GM10248 (cell line): ENCODE data around the gene HINT3.
"Not testable (repeated sequence)": the region's sequence is repeated elsewhere in the genome, so short reads cannot be mapped to it uniquely, and the experiment has no call there.

Experiments used
- CTCF ChIA-PET: fragments of 300-600 bp; sonication (Branson Sonifier 250); formaldehyde crosslinking; extraction: SDS; loops from one replicate; lab custom pipeline; 2021; ENCODE audit warnings: antibody characterized with exemption; lab: Yijun Ruan, JAX
- POLR2A ChIA-PET: fragments of 350-650 bp; sonication (Branson Sonifier 250); formaldehyde crosslinking; extraction: SDS; loops from one replicate; lab custom pipeline; 2020; ENCODE audit warnings: antibody characterized with exemption; lab: Yijun Ruan, JAX
- DNase-seq: peaks from one replicate; pipeline ENCODE4 v3.0.0; 2012; ENCODE audit errors: extremely low spot score
- TF ChIP-seq, protein P1 (sequence below): IDR thresholded peaks from 2 replicates; pipeline ENCODE4 v1.5.1; 2012; ENCODE audit warnings: mild to moderate bottlenecking, low read depth; ENCODE audit errors: extremely low read depth, missing control alignments, control extremely low read depth

HINT3 gene

DNA sequence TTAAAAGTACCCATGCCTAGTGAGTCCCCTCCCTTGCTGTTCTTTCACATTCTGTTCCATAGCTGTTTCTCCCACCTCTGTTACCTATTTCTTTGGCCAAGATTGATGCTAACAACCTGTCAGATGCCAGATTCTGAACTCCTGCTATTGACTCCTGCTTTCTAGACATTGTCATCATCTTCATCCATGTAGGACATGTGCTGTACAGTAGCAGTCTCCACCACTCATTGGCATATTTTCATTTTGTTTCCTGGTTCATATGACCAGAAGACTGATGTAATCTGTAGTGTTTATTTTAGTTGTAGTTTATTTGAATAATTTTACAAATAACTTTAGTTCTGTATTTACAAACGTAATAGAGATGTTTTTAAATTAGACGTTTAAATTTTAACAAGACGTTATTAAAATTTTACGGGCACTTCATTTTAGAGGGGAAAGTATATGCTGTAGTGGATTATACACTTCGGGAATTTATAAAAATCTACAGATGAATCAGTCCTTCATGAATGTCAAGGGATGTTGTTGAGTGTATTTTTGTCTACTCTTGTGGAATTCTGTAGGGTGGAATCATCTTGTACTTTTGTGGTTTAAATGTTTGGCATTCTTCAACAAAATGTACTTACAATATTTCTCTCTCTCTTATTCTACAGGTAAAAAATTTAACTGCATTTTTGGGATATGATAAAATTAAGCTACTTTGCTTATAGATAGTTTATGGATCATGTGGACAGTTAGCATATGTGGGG, 63.9 kb downstream of the HINT3 start:
- CTCF ChIA-PET = interaction anchor here (1.2 kb wide), 2 partner anchors 13 kb away, joined by 3 read pairs; no protein-coding TSS in a partner anchor
- POLR2A ChIA-PET = no interaction called here
- DNase-seq = no peak
- TF ChIP-seq, protein P1, sequence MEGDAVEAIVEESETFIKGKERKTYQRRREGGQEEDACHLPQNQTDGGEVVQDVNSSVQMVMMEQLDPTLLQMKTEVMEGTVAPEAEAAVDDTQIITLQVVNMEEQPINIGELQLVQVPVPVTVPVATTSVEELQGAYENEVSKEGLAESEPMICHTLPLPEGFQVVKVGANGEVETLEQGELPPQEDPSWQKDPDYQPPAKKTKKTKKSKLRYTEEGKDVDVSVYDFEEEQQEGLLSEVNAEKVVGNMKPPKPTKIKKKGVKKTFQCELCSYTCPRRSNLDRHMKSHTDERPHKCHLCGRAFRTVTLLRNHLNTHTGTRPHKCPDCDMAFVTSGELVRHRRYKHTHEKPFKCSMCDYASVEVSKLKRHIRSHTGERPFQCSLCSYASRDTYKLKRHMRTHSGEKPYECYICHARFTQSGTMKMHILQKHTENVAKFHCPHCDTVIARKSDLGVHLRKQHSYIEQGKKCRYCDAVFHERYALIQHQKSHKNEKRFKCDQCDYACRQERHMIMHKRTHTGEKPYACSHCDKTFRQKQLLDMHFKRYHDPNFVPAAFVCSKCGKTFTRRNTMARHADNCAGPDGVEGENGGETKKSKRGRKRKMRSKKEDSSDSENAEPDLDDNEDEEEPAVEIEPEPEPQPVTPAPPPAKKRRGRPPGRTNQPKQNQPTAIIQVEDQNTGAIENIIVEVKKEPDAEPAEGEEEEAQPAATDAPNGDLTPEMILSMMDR = no peak

DNA sequence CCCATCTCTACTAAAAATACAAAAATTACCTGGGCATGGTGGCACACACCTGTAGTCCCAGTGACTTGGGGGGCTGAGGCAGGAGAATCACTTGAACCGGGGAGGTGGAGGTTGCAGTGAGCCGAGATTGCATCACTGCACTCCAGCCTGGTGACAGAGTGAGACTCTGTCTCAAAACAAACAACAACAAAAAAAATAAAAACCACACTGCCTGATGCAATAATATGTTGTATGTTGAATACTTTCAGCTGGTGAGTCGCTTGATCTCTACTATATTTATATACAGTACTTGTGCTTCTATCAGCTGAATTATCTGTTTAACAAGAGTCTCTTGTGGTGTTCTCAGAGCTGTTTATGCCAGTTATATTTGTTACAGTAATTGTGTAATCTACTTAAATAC, 66.9 kb downstream of the HINT3 start:
- POLR2A ChIA-PET, DNase-seq: not testable (repeated sequence)

DNA sequence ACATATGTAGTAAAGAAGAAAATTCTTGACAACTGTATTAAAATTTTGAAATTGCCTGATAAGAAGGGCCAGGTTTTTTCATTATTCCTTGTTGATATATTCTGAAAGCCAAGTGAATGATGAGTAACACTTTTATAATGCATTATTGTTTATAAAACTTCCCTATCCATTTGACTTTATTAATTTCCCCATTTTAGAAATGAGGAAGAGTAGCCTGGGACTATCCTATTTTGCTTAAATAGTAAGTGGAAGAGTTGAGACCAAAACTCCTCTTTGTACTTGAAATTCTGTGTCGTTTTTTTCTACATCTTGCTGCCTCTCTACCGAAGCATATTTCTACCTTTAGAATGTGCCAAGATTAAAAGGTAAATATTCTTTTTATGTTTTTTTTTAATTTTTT, 69.4 kb downstream of the HINT3 start:
- ChIA-PET POLR2A (no interaction called here), CTCF (no interaction called here)
- TF ChIP-seq, protein P1 = no peak
- no peak for DNase-seq

More for the DNA sequence above, 66.9 kb downstream of the HINT3 start:
- CTCF ChIA-PET = interaction anchor here (1.2 kb wide), 1 partner anchor 41 kb away, joined by 3 read pairs; no protein-coding TSS in a partner anchor

DNA sequence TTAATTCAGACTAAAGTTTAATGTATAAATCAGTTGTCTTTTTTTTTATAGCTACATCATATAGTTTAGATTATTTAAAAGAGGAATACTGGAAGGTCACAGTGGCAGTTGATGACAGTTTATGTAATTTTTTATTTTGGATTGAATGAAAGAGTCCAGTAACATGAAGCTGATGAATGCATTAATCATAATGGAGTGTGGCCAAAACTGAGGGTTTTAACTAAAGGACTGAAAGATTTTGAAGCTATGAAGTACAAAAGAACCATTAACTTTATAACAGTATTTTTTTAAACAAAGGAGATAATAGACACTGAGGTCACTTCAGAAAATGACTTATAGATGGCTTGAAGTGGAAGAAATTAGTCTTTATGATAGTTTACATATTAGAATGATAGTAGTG, 71.0 kb downstream of the HINT3 start:
- DNase-seq = no peak
- CTCF ChIA-PET = no interaction called here
- TF ChIP-seq, protein P1 = no peak
- POLR2A ChIA-PET = no interaction called here
